Measurements from ENCODE around the gene TMEM263.

DNA sequence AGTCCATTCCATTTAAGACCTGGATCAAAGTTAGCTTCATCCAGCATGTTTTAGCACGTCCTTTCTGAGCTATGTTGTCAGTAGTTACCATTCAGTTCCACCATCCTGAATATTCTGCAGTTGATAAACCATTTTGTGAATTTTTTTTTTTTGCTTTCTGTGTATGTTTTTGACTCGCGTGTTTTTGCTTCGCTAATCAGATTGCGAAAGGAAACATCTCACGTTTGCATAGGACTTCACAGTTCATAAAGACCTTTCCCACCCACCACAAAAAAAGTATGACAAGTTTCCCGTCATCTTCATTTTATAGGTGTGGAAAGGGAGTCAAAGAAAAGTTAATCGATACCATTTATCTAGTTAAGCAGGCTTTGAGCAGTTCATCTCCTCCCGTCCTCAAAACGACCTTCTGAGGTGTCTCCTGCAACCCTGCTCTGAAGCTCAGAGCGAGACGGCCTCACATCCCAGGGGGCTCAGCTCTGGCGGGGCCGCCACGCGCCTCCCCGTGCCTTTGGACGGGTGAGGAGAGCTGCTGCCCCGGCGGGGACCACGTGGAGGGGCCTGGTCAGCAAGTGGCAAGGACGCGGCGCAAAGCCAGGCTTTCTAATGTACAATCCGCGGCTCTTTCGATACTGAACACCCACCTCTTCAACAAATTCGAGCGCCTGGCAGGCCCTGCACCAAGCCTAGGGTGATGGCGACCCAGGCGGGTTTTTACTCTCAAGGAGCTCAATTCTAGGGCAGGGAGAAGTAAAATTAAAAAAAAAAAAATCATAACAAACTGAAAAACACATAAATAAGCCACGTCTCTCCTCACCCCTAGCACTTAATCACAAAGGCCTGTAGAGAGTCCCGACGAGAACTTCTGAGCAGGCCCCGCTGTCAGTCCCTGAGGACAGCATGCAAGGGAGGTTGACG is 988 bp upstream of the TMEM263 start:
- no peak for TF ChIP-seq CTCF (IDR thresholded peaks at IDR 0.05; ENCODE audit: poor library complexity)
- TF ChIP-seq EZH2 (IDR thresholded peaks at IDR 0.05; ENCODE audit: borderline replicate concordance), result no peak
- TF ChIP-seq EZH2phosphoT487 (IDR thresholded peaks at IDR 0.05; ENCODE audit: low read depth, severe bottlenecking, unreplicated experiment), result no peak
